Testis (tissue), 3 donors: ENCODE data around the gene ISG15. TPM values are rescaled to one million over a fixed set of nuclear protein-coding genes. Genes with fewer than 3 reads are reported as not detected.

Source experiments
- DNase-seq: peaks from one replicate; pipeline ENCODE4 v3.0.0-alpha.2; 2019
- H3K27ac ChIP-seq, 2 donors: fragments of 200-600 bp; sonication (generic); one replicate each; pipeline ENCODE4 v1.5.1; 2019
- H3K27me3 ChIP-seq: fragments of 200-600 bp; sonication (generic); one replicate; pipeline ENCODE4 v1.5.1; 2019
- H3K36me3 ChIP-seq: fragments of 200-600 bp; sonication (generic); one replicate; pipeline ENCODE4 v1.5.1; 2017; ENCODE audit warnings: low read depth; ENCODE audit errors: missing control alignments
- H3K4me1 ChIP-seq: fragments of 200-600 bp; sonication (generic); one replicate; pipeline ENCODE4 v1.5.1; 2019
- H3K4me3 ChIP-seq, 2 donors: fragments of 200-600 bp; sonication (generic); one replicate each; pipeline ENCODE4 v1.5.1; 2017 to 2019
- H3K9me3 ChIP-seq: fragments of 200-600 bp; sonication (generic); one replicate; pipeline ENCODE4 v1.5.1; 2017
- POLR2A ChIP-seq: fragments of 450-650 bp; IDR thresholded peaks from one replicate; pipeline ENCODE4 v1.6.1; 2017; ENCODE audit warnings: antibody characterized with exemption, mild to moderate bottlenecking, moderate library complexity
- WGBS, 2 donors: methylation state at CpG; one replicate each; pipeline ENCODE4 v1.1.5; 2018; 5-methylcytosine and 5-hydroxymethylcytosine counted together
- intact Hi-C: fragments of 100-400 bp; cut with DNase I; formaldehyde crosslinking; loops from one replicate; pipeline ENCODE4 v1.15.1; 2023; ENCODE audit warnings: low total_unique reads
- polyA plus RNA-seq: library from polyadenylated mRNA; stranded (reverse); fragments of 350-450 nt; fragmentation: Illumina TruSeq; extraction: RNeasy Lipid Tissue Mini Kit (QIAGEN cat#74804); gene quantifications from one replicate; pipeline ENCODE4 v1.2.3, GENCODE V29; 2014; ENCODE audit warnings: low read depth, low replicate concordance; ENCODE audit not compliant: insufficient read depth
- small RNA-seq, 2 donors: library from RNA; depleted of rRNA; stranded (forward); fragments of <200 nt; gene quantifications; one replicate each; pipeline ENCODE3, GENCODE V24; 2016
- total RNA-seq, 2 donors: library from RNA; depleted of rRNA; stranded (reverse); fragments of >200 nt; gene quantifications; one replicate each; pipeline ENCODE4 v1.2.3, GENCODE V29; 2016
- TF ChIP-seq, protein P1 (sequence below), 3 experiments: fragments of 450-650 bp in 2 of 3; fragments of 200-600 bp in 1 of 3; sonication (generic) in 1 of 3; IDR thresholded peaks; one replicate each; pipeline ENCODE4 v1.5.1; 2016 to 2019; ENCODE audit warnings: antibody characterized with exemption in 3 of 3, mild to moderate bottlenecking in 2 of 3, moderate library complexity in 1 of 3

ISG15 gene
- total and polyA plus RNA-seq, 3 donors from 2014 or later, result 16.6 to 24.0 (median 22.8) TPM

GRCh38 chr1:1061682-1062345, 48.5 kb downstream of the ISG15 start:
- intact Hi-C loops, result loop anchor here (10.0 kb wide), 1 partner anchor 57 kb away; the partner anchor contains the start of gene HES4
- Histone ChIP-seq H3K9me3 (no peaks in the 10 kb centered on the region), H3K36me3 (no peaks in the 10 kb centered on the region), H3K4me1 (peaks cover 17% of the 10 kb centered on the region), H3K27me3 (no peaks in the 10 kb centered on the region), H3K27ac (no peak overlapping the region), H3K4me3 (no peak overlapping the region)
- TF ChIP-seq POLR2A, result no peak
- TF ChIP-seq, protein P1, sequence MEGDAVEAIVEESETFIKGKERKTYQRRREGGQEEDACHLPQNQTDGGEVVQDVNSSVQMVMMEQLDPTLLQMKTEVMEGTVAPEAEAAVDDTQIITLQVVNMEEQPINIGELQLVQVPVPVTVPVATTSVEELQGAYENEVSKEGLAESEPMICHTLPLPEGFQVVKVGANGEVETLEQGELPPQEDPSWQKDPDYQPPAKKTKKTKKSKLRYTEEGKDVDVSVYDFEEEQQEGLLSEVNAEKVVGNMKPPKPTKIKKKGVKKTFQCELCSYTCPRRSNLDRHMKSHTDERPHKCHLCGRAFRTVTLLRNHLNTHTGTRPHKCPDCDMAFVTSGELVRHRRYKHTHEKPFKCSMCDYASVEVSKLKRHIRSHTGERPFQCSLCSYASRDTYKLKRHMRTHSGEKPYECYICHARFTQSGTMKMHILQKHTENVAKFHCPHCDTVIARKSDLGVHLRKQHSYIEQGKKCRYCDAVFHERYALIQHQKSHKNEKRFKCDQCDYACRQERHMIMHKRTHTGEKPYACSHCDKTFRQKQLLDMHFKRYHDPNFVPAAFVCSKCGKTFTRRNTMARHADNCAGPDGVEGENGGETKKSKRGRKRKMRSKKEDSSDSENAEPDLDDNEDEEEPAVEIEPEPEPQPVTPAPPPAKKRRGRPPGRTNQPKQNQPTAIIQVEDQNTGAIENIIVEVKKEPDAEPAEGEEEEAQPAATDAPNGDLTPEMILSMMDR (IDR thresholded peaks at IDR 0.05), result no peak
- WGBS, 2 donors, result 55 to 80% methylated on average over 7 to 16 of the region's 18 CpGs
- DNase-seq, result no peak

- Histone ChIP-seq H3K4me3 (no peak overlapping the region), H3K27me3 (no peaks in the 10 kb centered on the region), H3K36me3 (no peaks in the 10 kb centered on the region), H3K4me1 (peaks cover 17% of the 10 kb centered on the region), H3K9me3 (no peaks in the 10 kb centered on the region), H3K27ac (no peak overlapping the region)
- intact Hi-C loops, result loop anchor here (10.0 kb wide), 1 partner anchor 58 kb away; the partner anchor contains the start of gene HES4
- 23 to 34% methylated on average over 3 to 28 of the region's 29 CpGs for WGBS, 2 donors
- peak; percentile 37 for DNase-seq
- TF ChIP-seq, protein P1 (IDR thresholded peaks at IDR 0.05), result no peak
- no peak for TF ChIP-seq POLR2A
These were observed 49.3 kb downstream of the ISG15 start for GRCh38 chr1:1062348-1063163.

GRCh38 chr1:1063261-1063944, 50.1 kb downstream of the ISG15 start:
- TF ChIP-seq, protein P1 (IDR thresholded peaks at IDR 0.05), result no peak
- no peak for TF ChIP-seq POLR2A
- H3K4me1 ChIP-seq, result peaks cover 18% of the 10 kb centered on the region
- H3K27me3 ChIP-seq, result no peaks in the 10 kb centered on the region
- H3K27ac ChIP-seq, result no peak overlapping the region
- H3K9me3 ChIP-seq, result no peaks in the 10 kb centered on the region
- DNase-seq, result no peak
- intact Hi-C loops, result loop anchor here (10.0 kb wide), 1 partner anchor 59 kb away; the partner anchor contains the start of gene HES4
- no peak overlapping the region for H3K4me3 ChIP-seq
- no peaks in the 10 kb centered on the region for H3K36me3 ChIP-seq
- WGBS, 2 donors, result 76 to 85% methylated on average over 14 to 24 of the region's 24 CpGs

Small RNAs within 50 kb of the gene (small RNA-seq; reads per million reads assigned to genes)
- gene AL645608.3, result 0 reads per million in 2 donors

Other genes with a start within 250 kb of the ISG15 start
- 10 to 100 TPM; 36.9 to 47.2 TPM for gene SAMD11, start 89.6 kb upstream of the ISG15 start, total RNA-seq
- gene SAMD11, start 89.6 kb upstream of the ISG15 start, polyA plus RNA-seq, result 7.9 TPM
- gene NOC2L, start 54.2 kb upstream of the ISG15 start, total RNA-seq, result 10 to 100 TPM; 82.5 to 94.0 TPM
- 78.3 TPM for gene NOC2L, start 54.2 kb upstream of the ISG15 start, polyA plus RNA-seq
- 10 to 100 TPM; 34.9 to 36.4 TPM for gene KLHL17, start 52.9 kb upstream of the ISG15 start, total RNA-seq
- gene KLHL17, start 52.9 kb upstream of the ISG15 start, polyA plus RNA-seq, result 16.0 TPM
- under 1 TPM; 0.47 to 0.56 TPM for gene PLEKHN1, start 47.0 kb upstream of the ISG15 start, total RNA-seq
- gene PLEKHN1, start 47.0 kb upstream of the ISG15 start, polyA plus RNA-seq, result 0.21 TPM
- 1 to 10 TPM; 3.2 to 4.9 TPM for gene PERM1, start 31.4 kb upstream of the ISG15 start, total RNA-seq
- gene PERM1, start 31.4 kb upstream of the ISG15 start, polyA plus RNA-seq, result 0.65 TPM
- gene HES4, start 13.4 kb upstream of the ISG15 start, total RNA-seq, result 10 to 100 TPM; 26.4 to 27.5 TPM
- 2.3 TPM for gene HES4, start 13.4 kb upstream of the ISG15 start, polyA plus RNA-seq
- gene AGRN, start 6.6 kb downstream of the ISG15 start, total RNA-seq, result 100 to 1,000 TPM in 1 of 2 donors, 10 to 100 TPM in 1; 99.4 to 108 TPM
- 48.9 TPM for gene AGRN, start 6.6 kb downstream of the ISG15 start, polyA plus RNA-seq
- under 1 TPM; 0.19 to 0.31 TPM for gene RNF223, start 60.8 kb downstream of the ISG15 start, total RNA-seq
- not detected for gene RNF223, start 60.8 kb downstream of the ISG15 start, polyA plus RNA-seq
- gene C1orf159, start 102.6 kb downstream of the ISG15 start, total RNA-seq, result 10 to 100 TPM; 50.7 to 68.3 TPM
- gene C1orf159, start 102.6 kb downstream of the ISG15 start, polyA plus RNA-seq, result 40.7 TPM
- gene TTLL10, start 160.4 kb downstream of the ISG15 start, total RNA-seq, result 10 to 100 TPM; 20.4 to 58.0 TPM
- 44.9 TPM for gene TTLL10, start 160.4 kb downstream of the ISG15 start, polyA plus RNA-seq
- not detected for gene TNFRSF18, start 193.1 kb downstream of the ISG15 start, total RNA-seq
- 0.67 TPM for gene TNFRSF18, start 193.1 kb downstream of the ISG15 start, polyA plus RNA-seq
- 1 to 10 TPM in 1 of 2 donors, under 1 TPM in 1; 0.87 to 1.4 TPM for gene TNFRSF4, start 200.7 kb downstream of the ISG15 start, total RNA-seq
- gene TNFRSF4, start 200.7 kb downstream of the ISG15 start, polyA plus RNA-seq, result 0.80 TPM
- gene SDF4, start 218.5 kb downstream of the ISG15 start, total RNA-seq, result 100 to 1,000 TPM; 146 to 158 TPM
- 167 TPM for gene SDF4, start 218.5 kb downstream of the ISG15 start, polyA plus RNA-seq
- gene B3GALT6, start 218.7 kb downstream of the ISG15 start, total RNA-seq, result 10 to 100 TPM; 26.1 to 37.3 TPM
- 8.5 TPM for gene B3GALT6, start 218.7 kb downstream of the ISG15 start, polyA plus RNA-seq
- 1 to 10 TPM; 4.7 to 7.7 TPM for gene C1QTNF12, start 233.2 kb downstream of the ISG15 start, total RNA-seq
- 2.7 TPM for gene C1QTNF12, start 233.2 kb downstream of the ISG15 start, polyA plus RNA-seq